ENCODE results near the gene MBP. TPM values are rescaled to one million over a fixed set of nuclear protein-coding genes. Genes with fewer than 3 reads are reported as not detected.
A peak's percentile ranks its signal among the peaks of the same experiment; 100 is the strongest.

Gene MBP
- total RNA-seq, 1 donor from 2014 or later = 2,463 TPM

- DNase-seq (ENCODE audit: low spot score) (no peak), ATAC-seq (no peak)
- intact Hi-C loops (cut with DNase I) = loop anchor here (5.0 kb wide), 1 partner anchor 140 kb away; no protein-coding TSS in a partner anchor
Measured at GRCh38 chr18:77062518-77063003, 70.0 kb downstream of the MBP start.

- no peak for DNase-seq (ENCODE audit: low spot score)
- intact Hi-C loops (cut with DNase I) = loop anchor here (5.0 kb wide), 1 partner anchor 140 kb away; no protein-coding TSS in a partner anchor
Measured at GRCh38 chr18:77061946-77062517, 70.6 kb downstream of the MBP start.

GRCh38 chr18:77061281-77061945 lies 71.2 kb downstream of the MBP start:
- intact Hi-C loops (cut with DNase I) = loop anchor here (5.0 kb wide), 1 partner anchor 139 kb away; no protein-coding TSS in a partner anchor
- no peak for ATAC-seq
- DNase-seq (ENCODE audit: low spot score) = no peak

More at GRCh38 chr18:77061946-77062517, 70.6 kb downstream of the MBP start:
- ATAC-seq = peak; percentile 23

- intact Hi-C loops (cut with DNase I) = loop anchor here (5.0 kb wide), 1 partner anchor 138 kb away; no protein-coding TSS in a partner anchor
- ATAC-seq = no peak
- DNase-seq (ENCODE audit: low spot score) = no peak
Measured at GRCh38 chr18:77060151-77060550, 72.4 kb downstream of the MBP start.

- DNase-seq (ENCODE audit: low spot score) = peak; percentile 53
- no peak for ATAC-seq
- intact Hi-C loops (cut with DNase I) = loop anchor here (5.0 kb wide), 1 partner anchor 57 kb away; no protein-coding TSS in a partner anchor
Measured at GRCh38 chr18:77059294-77059916, 73.2 kb downstream of the MBP start.

- ATAC-seq (no peak), DNase-seq (ENCODE audit: low spot score) (peak; percentile 79)
- intact Hi-C loops (cut with DNase I) = loop anchor here (5.0 kb wide), 1 partner anchor 56 kb away; no protein-coding TSS in a partner anchor
Measured at GRCh38 chr18:77058290-77058835, 74.2 kb downstream of the MBP start.

GRCh38 chr18:77057006-77057395 lies 75.6 kb downstream of the MBP start:
- ATAC-seq = no peak
- intact Hi-C loops (cut with DNase I) = loop anchor here (5.0 kb wide), 1 partner anchor 55 kb away; no protein-coding TSS in a partner anchor

GRCh38 chr18:77056344-77057005 lies 76.1 kb downstream of the MBP start:
- intact Hi-C loops (cut with DNase I) = loop anchor here (5.0 kb wide), 1 partner anchor 54 kb away; no protein-coding TSS in a partner anchor
- DNase-seq (ENCODE audit: low spot score) (peak; percentile 68), ATAC-seq (peak; percentile 33)

More at GRCh38 chr18:77057006-77057395, 75.6 kb downstream of the MBP start:
- DNase-seq (ENCODE audit: low spot score) = peak; percentile 59

GRCh38 chr18:77055429-77056300 lies 76.9 kb downstream of the MBP start:
- peak; percentile 67 for DNase-seq (ENCODE audit: low spot score)
- intact Hi-C loops (cut with DNase I) = loop anchor here (1.0 to 5.0 kb wide), 2 partner anchors 43 to 53 kb away; no protein-coding TSS in a partner anchor
- ATAC-seq = peak; percentile 23

GRCh38 chr18:77054606-77055428 lies 77.8 kb downstream of the MBP start:
- intact Hi-C loops (cut with DNase I) = loop anchor here (1.0 to 5.0 kb wide), 2 partner anchors 43 to 53 kb away; no protein-coding TSS in a partner anchor
- DNase-seq (ENCODE audit: low spot score) (peak; percentile 92), ATAC-seq (peak; percentile 89)

GRCh38 chr18:77054288-77054605 lies 78.3 kb downstream of the MBP start:
- DNase-seq (ENCODE audit: low spot score) = no peak
- no peak for ATAC-seq
- intact Hi-C loops (cut with DNase I) = no loop called here

- intact Hi-C loops (cut with DNase I) = no loop called here
- ATAC-seq = no peak
- DNase-seq (ENCODE audit: low spot score) = peak; percentile 60
Measured at GRCh38 chr18:77053616-77054287, 78.8 kb downstream of the MBP start.

GRCh38 chr18:77052983-77053309 lies 79.6 kb downstream of the MBP start:
- ATAC-seq = peak; percentile 1
- intact Hi-C loops (cut with DNase I) = no loop called here
- peak; percentile 65 for DNase-seq (ENCODE audit: low spot score)

- intact Hi-C loops (cut with DNase I) = no loop called here
Measured at GRCh38 chr18:77052297-77052982, 80.1 kb downstream of the MBP start.

GRCh38 chr18:77051581-77052296 lies 80.8 kb downstream of the MBP start:
- ATAC-seq = no peak
- intact Hi-C loops (cut with DNase I) = no loop called here
- peak; percentile 52 for DNase-seq (ENCODE audit: low spot score)

More at GRCh38 chr18:77052297-77052982, 80.1 kb downstream of the MBP start:
- no peak for ATAC-seq
- DNase-seq (ENCODE audit: low spot score) = peak; percentile 52
